Mucosa of stomach (tissue), 1 donor: ENCODE results near the gene HCN3.

Source experiments
- H3K27me3 ChIP-seq: one replicate; pipeline ENCODE4 v1.7.0; 2013; ENCODE audit warnings: mild to moderate bottlenecking, low read length; ENCODE audit not compliant: control insufficient read depth, insufficient read depth
- H3K36me3 ChIP-seq: one replicate; pipeline ENCODE4 v1.7.0; 2013; ENCODE audit warnings: low read length; ENCODE audit not compliant: control insufficient read depth, insufficient read depth
- H3K4me1 ChIP-seq: one replicate; pipeline ENCODE4 v1.7.0; 2013; ENCODE audit warnings: mild to moderate bottlenecking, low read length; ENCODE audit not compliant: control insufficient read depth, insufficient read depth
- H3K4me3 ChIP-seq: one replicate; pipeline ENCODE4 v1.7.0; 2013; ENCODE audit warnings: low read length
- H3K9ac ChIP-seq: one replicate; pipeline ENCODE4 v1.7.0; 2013; ENCODE audit warnings: mild to moderate bottlenecking, low read length, moderate library complexity
- H3K9me3 ChIP-seq: one replicate; pipeline ENCODE4 v1.7.0; 2013; ENCODE audit warnings: mild to moderate bottlenecking, low read length, moderate library complexity; ENCODE audit not compliant: control insufficient read depth
- donor health status: Pancreatic carcinoma.

HCN3 gene

DNA sequence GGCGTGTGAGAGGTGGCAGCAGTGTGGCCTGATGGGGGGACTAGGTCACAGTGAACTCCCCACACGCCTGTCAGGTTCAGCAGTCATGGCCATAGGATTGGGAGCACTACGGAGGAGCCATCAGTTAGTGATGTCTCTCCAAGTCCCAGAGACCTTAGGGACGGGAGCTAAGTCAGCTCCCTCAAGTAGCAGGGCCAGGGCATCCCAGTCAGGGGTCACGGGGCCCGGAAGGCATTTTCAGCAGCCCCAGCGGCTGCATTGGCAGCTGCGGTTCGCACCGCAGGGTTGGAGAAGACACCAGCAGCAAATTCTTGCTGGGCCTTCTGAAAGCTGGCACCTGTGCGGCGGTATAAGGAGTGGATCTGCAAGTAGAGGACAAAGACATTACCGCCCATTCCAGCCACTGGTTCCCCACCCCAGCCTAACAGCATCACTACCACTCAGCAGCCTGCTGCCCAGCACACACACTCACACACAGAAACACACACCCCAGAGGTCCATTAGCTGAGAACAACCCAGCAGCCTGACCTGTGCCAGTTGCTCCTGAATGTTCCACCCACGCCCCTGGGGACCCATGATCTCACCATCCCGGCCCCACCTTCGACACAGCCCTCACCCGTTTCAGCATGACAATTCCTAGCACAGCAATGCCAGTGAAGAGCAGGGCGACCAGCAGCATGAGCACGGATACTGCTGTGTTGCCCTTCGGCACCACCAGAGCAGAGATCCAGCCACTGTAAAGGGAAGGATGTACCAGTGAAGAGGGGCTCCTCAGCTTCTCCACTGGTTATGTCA lies 21.0 kb upstream of the HCN3 start:
- Histone ChIP-seq H3K9me3 (no peaks in the 10 kb centered on the region), H3K4me1 (peaks cover 26% of the 10 kb centered on the region), H3K27me3 (no peaks in the 10 kb centered on the region), H3K36me3 (peaks cover 5% of the 10 kb centered on the region), H3K9ac (peak overlapping the region; percentile 88), H3K4me3 (peak overlapping the region; percentile 75)

DNA sequence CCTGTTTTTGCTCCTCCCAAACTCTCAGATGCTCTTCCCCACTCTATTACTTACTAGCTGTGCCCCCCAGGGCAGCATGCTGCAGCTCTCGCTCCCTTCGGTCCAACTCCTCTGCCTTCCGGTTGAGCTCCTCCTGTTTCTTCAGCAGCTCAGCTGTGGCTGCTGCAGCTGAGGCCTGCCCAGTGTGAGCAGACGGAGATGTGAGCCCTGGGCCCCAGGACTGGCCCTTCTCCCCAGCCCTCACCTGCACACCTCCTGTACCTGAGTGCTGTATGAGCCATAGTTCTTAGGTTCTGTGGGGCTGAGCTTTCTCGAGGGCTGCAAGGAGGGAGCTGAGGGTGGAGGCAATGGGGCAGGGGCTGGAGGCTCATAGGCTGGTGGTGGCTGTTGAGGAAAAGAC lies 17.0 kb upstream of the HCN3 start:
- H3K4me3 ChIP-seq, result no peak overlapping the region
- no peaks in the 10 kb centered on the region for H3K9me3 ChIP-seq
- H3K36me3 ChIP-seq, result peaks cover 9% of the 10 kb centered on the region
- no peaks in the 10 kb centered on the region for H3K27me3 ChIP-seq
- peaks cover 24% of the 10 kb centered on the region for H3K4me1 ChIP-seq
- no peak overlapping the region for H3K9ac ChIP-seq

GRCh38 chr1:155261493-155261851 lies 15.8 kb upstream of the HCN3 start:
- Histone ChIP-seq H3K27me3 (no peaks in the 10 kb centered on the region), H3K36me3 (peaks cover 17% of the 10 kb centered on the region), H3K4me3 (peak overlapping the region; percentile 85), H3K4me1 (peaks cover 16% of the 10 kb centered on the region), H3K9me3 (no peaks in the 10 kb centered on the region), H3K9ac (peak overlapping the region; percentile 78)

DNA sequence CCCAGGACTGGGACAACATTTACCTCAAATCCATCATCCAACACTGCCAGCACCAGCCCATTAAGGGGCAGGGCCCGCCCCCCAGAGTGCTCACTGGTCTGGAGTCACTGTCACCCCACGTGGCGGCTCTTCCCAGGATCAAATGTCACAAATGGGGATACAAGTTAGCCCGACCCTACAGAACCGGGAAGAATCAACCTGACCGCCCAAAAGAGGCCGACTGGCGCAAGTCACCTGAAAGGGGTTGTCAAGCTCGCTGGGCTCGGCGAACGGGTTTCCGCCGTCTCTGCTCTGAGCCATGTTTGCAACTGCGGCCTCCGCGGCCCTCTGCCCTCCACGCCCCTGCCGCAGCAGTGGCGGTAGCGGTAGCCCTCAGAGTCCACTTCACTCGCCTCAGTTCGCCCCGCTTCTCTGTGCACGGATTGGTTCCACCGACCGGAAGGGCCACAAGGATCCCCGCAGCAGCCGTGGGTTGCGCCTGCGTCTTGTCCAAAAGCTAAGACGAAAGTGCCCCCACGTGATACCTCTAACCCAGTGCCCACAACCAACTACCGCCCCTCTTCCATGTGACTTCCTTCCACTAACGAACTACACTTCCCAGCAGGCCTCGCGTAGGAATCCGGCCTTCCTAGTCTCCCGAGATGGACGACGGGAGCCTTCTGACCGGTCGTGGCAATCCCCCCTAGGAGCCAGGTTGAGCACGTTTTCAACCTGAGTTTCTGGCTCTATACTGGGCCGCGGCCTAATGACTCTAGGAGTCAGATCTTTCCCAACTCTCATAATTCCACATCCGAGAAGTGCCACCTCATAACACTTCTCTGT lies 15.2 kb upstream of the HCN3 start, which contains the start of gene SCAMP3:
SCAMP3 (minus strand) TSS at position 509 of the 822 bp plus-strand sequence; CDS start at position 300, 209 bp downstream.
- H3K36me3 ChIP-seq, result peaks cover 15% of the 10 kb centered on the region
- peak within 1 kb of the TSS; percentile 78 for H3K9ac ChIP-seq
- no peaks in the 10 kb centered on the region for H3K9me3 ChIP-seq
- H3K4me1 ChIP-seq, result peaks cover 16% of the 10 kb centered on the region
- peak within 1 kb of the TSS; percentile 85 for H3K4me3 ChIP-seq
- H3K27me3 ChIP-seq, result no peaks in the 10 kb centered on the region

DNA sequence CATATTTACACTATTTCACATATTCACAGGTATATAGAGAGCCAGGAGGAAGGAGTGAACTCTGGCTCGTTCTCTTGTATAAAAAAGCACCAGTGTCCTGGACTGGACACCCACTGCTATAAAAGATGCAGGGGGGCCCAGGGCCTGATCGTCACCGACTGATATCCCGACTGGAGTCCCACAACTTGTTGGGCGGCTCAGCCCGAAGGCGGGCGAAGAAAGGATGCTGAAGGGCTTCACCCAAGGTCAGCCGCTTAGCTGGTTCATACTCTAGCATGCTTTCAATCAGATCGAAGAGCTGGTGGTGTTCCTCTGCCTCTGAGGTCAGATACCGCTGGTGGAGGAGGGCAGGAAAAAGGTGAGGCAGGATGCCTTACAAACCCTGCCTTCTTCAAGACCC lies 14.2 kb upstream of the HCN3 start:
- no peaks in the 10 kb centered on the region for H3K27me3 ChIP-seq
- H3K36me3 ChIP-seq, result peaks cover 12% of the 10 kb centered on the region
- H3K4me3 ChIP-seq, result no peak overlapping the region
- H3K9ac ChIP-seq, result peak overlapping the region; percentile 78
- no peaks in the 10 kb centered on the region for H3K9me3 ChIP-seq
- H3K4me1 ChIP-seq, result peaks cover 16% of the 10 kb centered on the region

GRCh38 chr1:155266553-155266952 lies 10.7 kb upstream of the HCN3 start:
- H3K9ac ChIP-seq, result no peak overlapping the region
- peaks cover 8% of the 10 kb centered on the region for H3K4me1 ChIP-seq
- H3K9me3 ChIP-seq, result no peaks in the 10 kb centered on the region
- H3K36me3 ChIP-seq, result peaks cover 30% of the 10 kb centered on the region
- H3K27me3 ChIP-seq, result no peaks in the 10 kb centered on the region
- no peak overlapping the region for H3K4me3 ChIP-seq

GRCh38 chr1:155267373-155267772 lies 9.9 kb upstream of the HCN3 start:
- H3K9me3 ChIP-seq, result no peaks in the 10 kb centered on the region
- H3K4me1 ChIP-seq, result peaks cover 14% of the 10 kb centered on the region
- H3K27me3 ChIP-seq, result no peaks in the 10 kb centered on the region
- no peak overlapping the region for H3K4me3 ChIP-seq
- no peak overlapping the region for H3K9ac ChIP-seq
- H3K36me3 ChIP-seq, result peaks cover 30% of the 10 kb centered on the region

- peaks cover 14% of the 10 kb centered on the region for H3K4me1 ChIP-seq
- H3K9ac ChIP-seq, result no peak overlapping the region
- no peaks in the 10 kb centered on the region for H3K9me3 ChIP-seq
- H3K36me3 ChIP-seq, result peaks cover 30% of the 10 kb centered on the region
- no peaks in the 10 kb centered on the region for H3K27me3 ChIP-seq
- no peak overlapping the region for H3K4me3 ChIP-seq
Observed at GRCh38 chr1:155268630-155269029, 8.6 kb upstream of the HCN3 start.

GRCh38 chr1:155269381-155269780 lies 7.9 kb upstream of the HCN3 start:
- Histone ChIP-seq H3K9ac (no peak overlapping the region), H3K9me3 (no peaks in the 10 kb centered on the region), H3K36me3 (peaks cover 27% of the 10 kb centered on the region), H3K4me3 (no peak overlapping the region), H3K4me1 (peaks cover 14% of the 10 kb centered on the region), H3K27me3 (no peaks in the 10 kb centered on the region)

- peaks cover 17% of the 10 kb centered on the region for H3K36me3 ChIP-seq
Observed at GRCh38 chr1:155272466-155273342, 4.6 kb upstream of the HCN3 start.

GRCh38 chr1:155273343-155274245 lies 3.7 kb upstream of the HCN3 start, which contains the start of gene CLK2:
CLK2 (minus strand) TSS chr1:155273504; CDS start chr1:155270977, 2,527 bp downstream.
- H3K9ac ChIP-seq, result peak within 1 kb of the TSS; percentile 88
- H3K4me1 ChIP-seq, result peaks cover 18% of the 10 kb centered on the region
- no peaks in the 10 kb centered on the region for H3K9me3 ChIP-seq
- H3K27me3 ChIP-seq, result no peaks in the 10 kb centered on the region
- peaks cover 13% of the 10 kb centered on the region for H3K36me3 ChIP-seq
- H3K4me3 ChIP-seq, result peak within 1 kb of the TSS; percentile 86

More at GRCh38 chr1:155272466-155273342, 4.6 kb upstream of the HCN3 start:
- peak overlapping the region; percentile 88 for H3K9ac ChIP-seq
- H3K4me3 ChIP-seq, result peak overlapping the region; percentile 86
- H3K9me3 ChIP-seq, result no peaks in the 10 kb centered on the region
- peaks cover 14% of the 10 kb centered on the region for H3K4me1 ChIP-seq
- no peaks in the 10 kb centered on the region for H3K27me3 ChIP-seq
